A549 (cell line): ENCODE results near the gene MCTS1. TPM values are rescaled to one million over a fixed set of nuclear protein-coding genes. Genes with fewer than 3 reads are reported as not detected.
"Not testable (repeated sequence)": the region's sequence is repeated elsewhere in the genome, so short reads cannot be mapped to it uniquely, and the experiment has no call there.

Source experiments
- ATAC-seq, 2 experiments: fragments of 200-7000 bp in 1 of 2; fragments of >200 bp in 1 of 2; cut with Nextera tagmentation in 1 of 2; cut with Tn5 transposase in 1 of 2; 3 replicates each; pipeline versions ENCODE4 v1.8.0 to v1.9.1; 2018 to 2020; ENCODE audit warnings: mild to moderate bottlenecking in 1 of 2, moderate library complexity in 1 of 2
- CTCF ChIA-PET: fragments of 300-600 bp; sonication (Branson Sonifier 250); formaldehyde crosslinking; extraction: SDS; loops from one replicate; lab custom pipeline; 2021; ENCODE audit warnings: antibody characterized with exemption, inconsistent platforms; lab: Yijun Ruan, JAX
- POLR2A ChIA-PET: fragments of 350-600 bp; formaldehyde crosslinking; extraction: SDS; loops from one replicate; lab custom pipeline; 2021; ENCODE audit warnings: antibody characterized with exemption, inconsistent platforms; lab: Yijun Ruan, JAX
- DNase-seq, 2 experiments: peaks; one replicate each; pipeline versions ENCODE4 v3.0.0 to v3.0.0-alpha.2; 2011 to 2016; ENCODE audit warnings: low read depth in 1 of 2, low spot score in 1 of 2
- FAIRE-seq: peaks from 2 replicates; lab custom pipeline; 2011; peaks lifted over from hg19 to GRCh38; lab: Jason Lieb, UNC
- H3K27ac ChIP-seq, 2 experiments: fragments of >200 bp; sonication (Bioruptor Twin); formaldehyde crosslinking; 3 replicates each; pipeline ENCODE4 v1.5.1; 2016 to 2017
- H3K4me1 ChIP-seq: fragments of >200 bp; sonication (Bioruptor Twin); formaldehyde crosslinking; 3 replicates; pipeline ENCODE4 v1.6.1; 2016
- H3K4me2 ChIP-seq: fragments of >200 bp; sonication (Bioruptor Twin); formaldehyde crosslinking; 3 replicates; pipeline ENCODE4 v1.6.1; 2016
- H3K4me3 ChIP-seq: fragments of >200 bp; sonication (Bioruptor Twin); formaldehyde crosslinking; 3 replicates; pipeline ENCODE4 v1.5.1; 2016
- H3K9me3 ChIP-seq: fragments of >200 bp; sonication (Bioruptor Twin); formaldehyde crosslinking; 3 replicates; pipeline ENCODE4 v1.6.1; 2016
- CBX8 ChIP-seq: fragments of 200-600 bp; sonication (generic); IDR thresholded peaks from 2 replicates; pipeline ENCODE4 v1.6.1; 2016
- CEBPB ChIP-seq, 2 experiments: fragments of >200 bp in 1 of 2; sonication (Bioruptor Twin) in 1 of 2; formaldehyde crosslinking in 1 of 2; IDR thresholded peaks; 2 replicates each; pipeline ENCODE4 v1.6.1; 2012 to 2016
- FOXS1 ChIP-seq: fragments of 250-450 bp; sonication (Bioruptor Pico); IDR thresholded peaks from 2 replicates; pipeline ENCODE4 v1.5.0; 2020; ENCODE audit warnings: mild to moderate bottlenecking, moderate library complexity
- GATA3 ChIP-seq: IDR thresholded peaks from 2 replicates; pipeline ENCODE4 v1.6.1; 2012; ENCODE audit warnings: borderline replicate concordance
- MAFK ChIP-seq: fragments of 450-650 bp; IDR thresholded peaks from 2 replicates; pipeline ENCODE4 v1.6.1; 2014; ENCODE audit not compliant: partially characterized antibody
- RNF2 ChIP-seq: fragments of 200-600 bp; sonication (generic); IDR thresholded peaks from 2 replicates; pipeline ENCODE4 v1.6.1; 2016; ENCODE audit warnings: low read depth, mild to moderate bottlenecking, antibody characterized with exemption, moderate library complexity, borderline replicate concordance
- TP53 ChIP-seq: fragments of 250-450 bp; sonication (Bioruptor Pico); IDR thresholded peaks from 2 replicates; pipeline ENCODE4 v1.5.0; 2021; ENCODE audit warnings: mild to moderate bottlenecking, moderate library complexity
- WGBS: methylation state at CpG from one replicate; pipeline ENCODE4 v1.1.6; 2017; ENCODE audit errors: missing lambda C conversion rate; 5-methylcytosine and 5-hydroxymethylcytosine counted together
- polyA plus RNA-seq, 4 experiments: library from polyadenylated mRNA; depleted of rRNA in 3 of 4; stranded (reverse); fragments of >200 nt; fragmentation: RNase III in 1 of 4; extraction: RNeasy Plus Mini Kit Qiagen cat#74134 plus additional on column Dnase treatment in 1 of 4; gene quantifications; 2 replicates in 3 of 4; 3 replicates in 1 of 4; pipeline ENCODE4 v1.2.3, GENCODE V29; 2011 to 2017
- TF ChIP-seq, protein P1 (sequence below): fragments of 200-600 bp; sonication (generic); IDR thresholded peaks from 2 replicates; pipeline ENCODE4 v1.6.1; 2016; ENCODE audit warnings: antibody characterized with exemption, mild to moderate bottlenecking, moderate library complexity
- TF ChIP-seq, protein P2 (sequence below): fragments of >200 bp; sonication (Bioruptor Twin); formaldehyde crosslinking; IDR thresholded peaks from 2 replicates; pipeline ENCODE4 v1.6.1; 2016
- TF ChIP-seq, protein P3 (sequence below): IDR thresholded peaks from 2 replicates; pipeline ENCODE4 v1.6.1; 2012; ENCODE audit warnings: low read depth, borderline replicate concordance

Gene MCTS1
- polyA plus RNA-seq, 2 of the 4 experiments (the other 2 are of a cell fraction): 94.5 to 163 TPM

DNA sequence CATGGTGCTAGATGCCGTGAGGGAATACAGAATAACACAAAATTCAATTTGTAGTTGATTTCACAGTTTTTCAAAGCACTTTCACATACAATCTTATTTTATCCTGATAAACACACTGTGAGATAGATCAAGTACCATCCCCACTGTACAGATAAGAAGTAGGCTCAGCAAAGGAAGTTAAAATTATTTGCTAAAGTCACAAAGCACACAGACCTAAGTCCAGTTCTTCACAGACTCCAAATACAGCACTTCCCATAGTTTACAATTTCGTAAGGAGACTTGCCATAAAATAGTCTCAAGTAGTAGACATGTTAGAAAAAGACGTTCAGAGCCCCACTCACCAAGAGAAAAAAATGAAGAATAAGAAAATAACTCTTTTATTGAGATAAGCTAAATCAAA is 35.3 kb upstream of the MCTS1 start (continued):
- TF ChIP-seq, protein P1, sequence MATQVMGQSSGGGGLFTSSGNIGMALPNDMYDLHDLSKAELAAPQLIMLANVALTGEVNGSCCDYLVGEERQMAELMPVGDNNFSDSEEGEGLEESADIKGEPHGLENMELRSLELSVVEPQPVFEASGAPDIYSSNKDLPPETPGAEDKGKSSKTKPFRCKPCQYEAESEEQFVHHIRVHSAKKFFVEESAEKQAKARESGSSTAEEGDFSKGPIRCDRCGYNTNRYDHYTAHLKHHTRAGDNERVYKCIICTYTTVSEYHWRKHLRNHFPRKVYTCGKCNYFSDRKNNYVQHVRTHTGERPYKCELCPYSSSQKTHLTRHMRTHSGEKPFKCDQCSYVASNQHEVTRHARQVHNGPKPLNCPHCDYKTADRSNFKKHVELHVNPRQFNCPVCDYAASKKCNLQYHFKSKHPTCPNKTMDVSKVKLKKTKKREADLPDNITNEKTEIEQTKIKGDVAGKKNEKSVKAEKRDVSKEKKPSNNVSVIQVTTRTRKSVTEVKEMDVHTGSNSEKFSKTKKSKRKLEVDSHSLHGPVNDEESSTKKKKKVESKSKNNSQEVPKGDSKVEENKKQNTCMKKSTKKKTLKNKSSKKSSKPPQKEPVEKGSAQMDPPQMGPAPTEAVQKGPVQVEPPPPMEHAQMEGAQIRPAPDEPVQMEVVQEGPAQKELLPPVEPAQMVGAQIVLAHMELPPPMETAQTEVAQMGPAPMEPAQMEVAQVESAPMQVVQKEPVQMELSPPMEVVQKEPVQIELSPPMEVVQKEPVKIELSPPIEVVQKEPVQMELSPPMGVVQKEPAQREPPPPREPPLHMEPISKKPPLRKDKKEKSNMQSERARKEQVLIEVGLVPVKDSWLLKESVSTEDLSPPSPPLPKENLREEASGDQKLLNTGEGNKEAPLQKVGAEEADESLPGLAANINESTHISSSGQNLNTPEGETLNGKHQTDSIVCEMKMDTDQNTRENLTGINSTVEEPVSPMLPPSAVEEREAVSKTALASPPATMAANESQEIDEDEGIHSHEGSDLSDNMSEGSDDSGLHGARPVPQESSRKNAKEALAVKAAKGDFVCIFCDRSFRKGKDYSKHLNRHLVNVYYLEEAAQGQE: no peak
- TF ChIP-seq TP53 (CRISPR knock-in tag) (no peak), CEBPB (IDR thresholded peaks at IDR 0.05) (no peak)

DNA sequence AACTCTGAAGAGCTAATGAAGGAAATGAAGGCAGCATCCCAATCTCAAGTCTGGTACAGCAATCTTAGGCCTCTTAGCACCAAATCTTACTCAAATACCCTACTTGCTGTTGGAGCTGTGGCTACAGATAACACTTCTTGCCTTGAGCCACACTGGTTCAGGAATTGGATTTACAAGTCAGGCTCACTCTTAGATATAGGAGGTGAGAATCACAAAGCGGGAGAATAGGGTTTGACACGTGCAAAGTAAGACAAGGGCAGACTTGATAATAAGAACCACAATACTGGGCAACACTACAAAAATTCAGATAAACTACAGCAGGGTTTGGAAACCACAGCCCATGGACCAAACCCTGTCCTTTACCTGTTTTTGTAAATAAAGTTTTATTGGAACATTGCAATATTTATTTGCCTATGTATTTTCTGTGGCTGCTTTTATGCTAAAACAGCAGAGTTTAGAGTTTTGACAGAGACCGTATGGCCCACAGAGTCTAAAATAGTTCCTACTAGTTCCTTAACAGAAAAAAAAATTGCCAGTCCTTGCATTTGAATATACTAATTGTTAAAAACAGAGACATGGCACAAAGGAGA is 33.8 kb upstream of the MCTS1 start:
- no peak for FAIRE-seq
- ChIA-PET POLR2A (no interaction called here), CTCF (no interaction called here)
- Histone ChIP-seq H3K4me1 (no peaks in the 10 kb centered on the region), H3K27ac (no peak overlapping the region), H3K4me2 (no peak overlapping the region), H3K9me3 (no peaks in the 10 kb centered on the region), H3K4me3 (no peak overlapping the region)
- TF ChIP-seq, protein P2, sequence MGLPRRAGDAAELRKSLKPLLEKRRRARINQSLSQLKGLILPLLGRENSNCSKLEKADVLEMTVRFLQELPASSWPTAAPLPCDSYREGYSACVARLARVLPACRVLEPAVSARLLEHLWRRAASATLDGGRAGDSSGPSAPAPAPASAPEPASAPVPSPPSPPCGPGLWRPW: no peak
- no peak for TF ChIP-seq CBX8
- TF ChIP-seq GATA3: no peak
- TF ChIP-seq FOXS1 (CRISPR knock-in tag): no peak
- no peak for DNase-seq
- 94% methylated on average over 3 of the region's 3 CpGs for WGBS
- no peak for ATAC-seq

DNA sequence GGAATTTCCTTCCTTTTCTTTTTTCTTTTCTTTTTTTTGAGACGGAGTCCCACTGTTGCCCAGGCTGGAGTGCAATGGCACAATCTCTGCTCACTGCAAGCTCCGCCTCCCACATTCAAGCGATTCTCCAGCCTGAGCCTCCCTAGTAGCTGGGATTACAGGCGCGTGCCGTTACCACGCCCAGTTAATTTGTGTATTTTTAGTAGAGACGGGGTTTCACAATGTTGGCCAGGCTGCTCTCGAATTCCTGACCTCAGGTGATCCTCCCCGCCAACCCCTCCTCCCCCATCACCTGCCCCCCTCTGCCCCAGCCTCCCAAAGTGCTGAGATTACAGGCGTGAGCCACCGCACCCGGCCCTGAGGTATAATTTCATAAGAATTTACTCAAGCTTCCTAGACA is 30.1 kb upstream of the MCTS1 start:
- H3K4me1 ChIP-seq, H3K9me3 ChIP-seq, FAIRE-seq, ATAC-seq, CTCF ChIA-PET, H3K27ac ChIP-seq, H3K4me3 ChIP-seq, POLR2A ChIA-PET, DNase-seq, H3K4me2 ChIP-seq: not testable (repeated sequence)
- WGBS: 83% methylated on average over 12 of the region's 13 CpGs

DNA sequence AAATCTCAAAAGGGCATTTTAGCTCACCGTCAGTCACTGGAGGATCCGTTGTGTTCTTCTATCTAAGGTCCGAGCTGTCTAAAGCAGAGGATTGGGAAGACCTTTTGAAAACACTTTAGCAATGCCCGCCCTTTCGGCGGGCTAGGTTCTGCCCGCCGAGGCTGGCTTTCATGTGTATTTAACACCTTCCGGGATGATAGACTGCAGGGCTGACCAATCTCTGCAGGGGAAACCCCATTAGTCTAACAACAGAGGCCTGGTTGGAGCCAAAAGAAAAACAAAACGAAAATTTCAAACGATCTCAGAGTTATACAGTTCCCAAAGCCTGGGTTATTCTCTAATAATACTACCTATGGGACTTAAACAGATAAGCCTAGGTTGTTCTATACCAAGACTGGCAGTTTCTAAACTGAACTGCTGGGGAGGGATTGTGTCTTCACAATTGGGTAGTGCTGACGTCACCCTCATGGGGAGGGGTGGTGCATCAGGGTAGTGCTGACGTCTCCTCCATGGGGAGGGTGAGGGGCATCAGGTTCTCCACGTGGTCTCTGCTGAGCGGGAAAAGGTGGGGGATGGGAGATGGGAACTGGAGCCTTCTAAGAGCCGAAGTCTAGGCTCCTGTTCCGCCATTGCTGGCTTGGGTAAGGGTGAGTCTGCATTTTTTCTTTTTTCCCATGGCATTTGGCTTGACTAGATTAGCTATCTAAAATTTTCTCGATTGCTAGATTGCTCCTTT is 28.4 kb upstream of the MCTS1 start:
- POLR2A ChIA-PET: no interaction called here
- WGBS: 68% methylated on average over 18 of the region's 18 CpGs

DNA sequence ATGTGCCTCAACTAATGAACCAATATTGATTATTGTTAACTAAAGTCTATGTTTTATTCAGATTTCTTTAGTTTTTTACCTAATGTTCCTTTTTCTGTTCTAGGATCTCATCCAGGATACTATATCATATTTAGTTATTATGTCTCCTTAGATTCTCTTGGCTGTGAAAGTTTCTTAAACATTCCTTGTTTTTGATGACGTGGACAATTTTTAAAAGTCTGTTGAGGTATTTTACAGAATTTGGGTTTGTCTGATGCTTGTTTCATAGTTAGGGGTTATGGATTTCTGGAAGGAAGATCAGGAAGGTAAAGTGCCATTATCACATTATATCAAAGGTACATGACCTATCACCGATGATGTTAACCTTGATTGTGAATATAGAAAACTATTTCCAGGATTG is 18.2 kb upstream of the MCTS1 start:
- Histone ChIP-seq H3K27ac (no peak overlapping the region), H3K4me1 (no peaks in the 10 kb centered on the region), H3K4me2 (no peak overlapping the region), H3K4me3 (no peak overlapping the region), H3K9me3 (no peaks in the 10 kb centered on the region)
- ATAC-seq (no peak), FAIRE-seq (peak; percentile 90), DNase-seq (no peak)
- 76% methylated on average over 2 of the region's 2 CpGs for WGBS
- peak; percentile 75 for TF ChIP-seq MAFK
- TF ChIP-seq, protein P1: no peak
- POLR2A ChIA-PET: no interaction called here
- CTCF ChIA-PET: no interaction called here

More for the DNA sequence above, 28.4 kb upstream of the MCTS1 start:
- Histone ChIP-seq H3K9me3 (no peaks in the 10 kb centered on the region), H3K4me2 (no peak overlapping the region), H3K27ac (no peak overlapping the region), H3K4me3 (no peak overlapping the region), H3K4me1 (no peaks in the 10 kb centered on the region)
- FAIRE-seq (no peak), ATAC-seq (no peak), DNase-seq (peak in 1 of 2 experiments; percentile 4)
- no peak for TF ChIP-seq RNF2
- TF ChIP-seq, protein P3, sequence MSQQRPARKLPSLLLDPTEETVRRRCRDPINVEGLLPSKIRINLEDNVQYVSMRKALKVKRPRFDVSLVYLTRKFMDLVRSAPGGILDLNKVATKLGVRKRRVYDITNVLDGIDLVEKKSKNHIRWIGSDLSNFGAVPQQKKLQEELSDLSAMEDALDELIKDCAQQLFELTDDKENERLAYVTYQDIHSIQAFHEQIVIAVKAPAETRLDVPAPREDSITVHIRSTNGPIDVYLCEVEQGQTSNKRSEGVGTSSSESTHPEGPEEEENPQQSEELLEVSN: 0 out of 2 replicates have a peak, but pooled peaks have one; percentile 29
- CTCF ChIA-PET: interaction anchor here (0.9 kb wide), 1 partner anchor 9 kb away, joined by 4 read pairs; no protein-coding TSS in a partner anchor
